ENCODE results near the gene CRB2.

- TF ChIP-seq CTCF (IDR thresholded peaks at IDR 0.05) (no peak), ZFX (IDR thresholded peaks at IDR 0.05; ENCODE audit: borderline replicate concordance) (no peak)
These were observed 34.3 kb upstream of the CRB2 start for GRCh38 chr9:123321616-123322272.
